Testis (tissue), 3 donors: ENCODE data around the gene SLC38A2. TPM values are rescaled to one million over a fixed set of nuclear protein-coding genes. Genes with fewer than 3 reads are reported as not detected.

ENCODE experiments used
- DNase-seq: peaks from one replicate; pipeline ENCODE4 v3.0.0-alpha.2; 2019
- H3K27ac ChIP-seq, 2 donors: fragments of 200-600 bp; sonication (generic); one replicate each; pipeline ENCODE4 v1.5.1; 2019
- H3K27me3 ChIP-seq: fragments of 200-600 bp; sonication (generic); one replicate; pipeline ENCODE4 v1.5.1; 2019
- H3K36me3 ChIP-seq: fragments of 200-600 bp; sonication (generic); one replicate; pipeline ENCODE4 v1.5.1; 2017; ENCODE audit warnings: low read depth; ENCODE audit errors: missing control alignments
- H3K4me1 ChIP-seq: fragments of 200-600 bp; sonication (generic); one replicate; pipeline ENCODE4 v1.5.1; 2019
- H3K4me3 ChIP-seq, 2 donors: fragments of 200-600 bp; sonication (generic); one replicate each; pipeline ENCODE4 v1.5.1; 2017 to 2019
- H3K9me3 ChIP-seq: fragments of 200-600 bp; sonication (generic); one replicate; pipeline ENCODE4 v1.5.1; 2017
- POLR2A ChIP-seq: fragments of 450-650 bp; IDR thresholded peaks from one replicate; pipeline ENCODE4 v1.6.1; 2017; ENCODE audit warnings: antibody characterized with exemption, mild to moderate bottlenecking, moderate library complexity
- WGBS, 2 donors: methylation state at CpG; one replicate each; pipeline ENCODE4 v1.1.5; 2018; 5-methylcytosine and 5-hydroxymethylcytosine counted together
- intact Hi-C: fragments of 100-400 bp; cut with DNase I; formaldehyde crosslinking; loops from one replicate; pipeline ENCODE4 v1.15.1; 2023; ENCODE audit warnings: low total_unique reads
- polyA plus RNA-seq: library from polyadenylated mRNA; stranded (reverse); fragments of 350-450 nt; fragmentation: Illumina TruSeq; extraction: RNeasy Lipid Tissue Mini Kit (QIAGEN cat#74804); gene quantifications from one replicate; pipeline ENCODE4 v1.2.3, GENCODE V29; 2014; ENCODE audit warnings: low read depth, low replicate concordance; ENCODE audit not compliant: insufficient read depth
- total RNA-seq, 2 donors: library from RNA; depleted of rRNA; stranded (reverse); fragments of >200 nt; gene quantifications; one replicate each; pipeline ENCODE4 v1.2.3, GENCODE V29; 2016
- TF ChIP-seq, protein P1 (sequence below), 3 experiments: fragments of 450-650 bp in 2 of 3; fragments of 200-600 bp in 1 of 3; sonication (generic) in 1 of 3; IDR thresholded peaks; one replicate each; pipeline ENCODE4 v1.5.1; 2016 to 2019; ENCODE audit warnings: antibody characterized with exemption in 3 of 3, mild to moderate bottlenecking in 2 of 3, moderate library complexity in 1 of 3

SLC38A2 gene
- total and polyA plus RNA-seq, 3 donors from 2014 or later, result 56.4 to 220 (median 151) TPM

DNA sequence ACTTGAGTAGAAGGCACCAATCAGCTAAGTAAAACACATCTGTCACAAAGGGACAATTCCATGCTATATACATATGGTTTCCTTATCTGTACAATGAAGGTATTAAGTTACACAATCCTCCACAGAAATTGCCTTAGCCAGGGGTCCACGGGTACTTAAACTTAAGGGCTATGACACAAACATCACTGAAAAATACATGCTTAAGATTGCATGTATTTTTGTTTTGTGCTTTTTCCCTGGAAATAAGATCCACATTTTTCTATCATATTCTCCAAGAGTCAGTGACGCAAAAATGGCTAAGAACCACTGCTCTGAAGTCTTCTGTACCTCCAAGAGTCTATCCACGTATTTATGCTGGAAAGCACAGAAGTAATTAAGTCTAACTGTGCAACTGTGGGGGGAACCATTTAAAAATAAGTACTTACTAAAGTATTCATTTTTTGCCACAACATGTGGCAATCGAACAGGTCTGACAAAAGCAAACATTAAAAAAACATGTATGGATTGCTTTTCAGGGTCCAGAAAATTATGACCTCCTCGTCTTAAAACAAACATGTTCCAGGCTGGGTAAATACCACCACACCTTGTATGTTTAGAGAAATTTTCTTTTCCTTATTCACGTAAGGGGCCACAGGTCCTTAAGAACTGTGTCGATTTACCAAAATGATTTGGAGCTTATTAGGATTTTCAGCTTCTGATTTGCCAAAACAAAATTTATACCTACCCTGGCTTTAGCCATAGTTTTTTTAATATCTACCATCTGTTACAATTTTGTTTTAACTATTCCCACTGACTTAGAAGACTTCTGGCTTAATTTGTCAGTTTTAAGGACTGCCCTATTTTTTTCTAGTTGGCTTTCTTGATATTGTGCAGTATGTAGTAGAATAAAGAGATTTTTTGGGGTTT, 2.8 kb downstream of the SLC38A2 start:
- DNase-seq, result no peak
- peaks cover 45% of the 10 kb centered on the region for H3K4me1 ChIP-seq
- intact Hi-C loops, result loop anchor here (10.0 kb wide), 1 partner anchor 295 kb away; no protein-coding TSS in a partner anchor
- WGBS, 2 donors, result 48 to 54% methylated on average over 7 of the region's 7 CpGs
- H3K27me3 ChIP-seq, result no peaks in the 10 kb centered on the region
- H3K9me3 ChIP-seq, result no peaks in the 10 kb centered on the region
- peak overlapping the region; percentile 88 to 99 for H3K4me3 ChIP-seq
- H3K27ac ChIP-seq, result peak overlapping the region; percentile 35 to 100
- TF ChIP-seq POLR2A, result no peak
- TF ChIP-seq, protein P1, sequence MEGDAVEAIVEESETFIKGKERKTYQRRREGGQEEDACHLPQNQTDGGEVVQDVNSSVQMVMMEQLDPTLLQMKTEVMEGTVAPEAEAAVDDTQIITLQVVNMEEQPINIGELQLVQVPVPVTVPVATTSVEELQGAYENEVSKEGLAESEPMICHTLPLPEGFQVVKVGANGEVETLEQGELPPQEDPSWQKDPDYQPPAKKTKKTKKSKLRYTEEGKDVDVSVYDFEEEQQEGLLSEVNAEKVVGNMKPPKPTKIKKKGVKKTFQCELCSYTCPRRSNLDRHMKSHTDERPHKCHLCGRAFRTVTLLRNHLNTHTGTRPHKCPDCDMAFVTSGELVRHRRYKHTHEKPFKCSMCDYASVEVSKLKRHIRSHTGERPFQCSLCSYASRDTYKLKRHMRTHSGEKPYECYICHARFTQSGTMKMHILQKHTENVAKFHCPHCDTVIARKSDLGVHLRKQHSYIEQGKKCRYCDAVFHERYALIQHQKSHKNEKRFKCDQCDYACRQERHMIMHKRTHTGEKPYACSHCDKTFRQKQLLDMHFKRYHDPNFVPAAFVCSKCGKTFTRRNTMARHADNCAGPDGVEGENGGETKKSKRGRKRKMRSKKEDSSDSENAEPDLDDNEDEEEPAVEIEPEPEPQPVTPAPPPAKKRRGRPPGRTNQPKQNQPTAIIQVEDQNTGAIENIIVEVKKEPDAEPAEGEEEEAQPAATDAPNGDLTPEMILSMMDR (IDR thresholded peaks at IDR 0.05), result no peak
- H3K36me3 ChIP-seq, result no peaks in the 10 kb centered on the region

DNA sequence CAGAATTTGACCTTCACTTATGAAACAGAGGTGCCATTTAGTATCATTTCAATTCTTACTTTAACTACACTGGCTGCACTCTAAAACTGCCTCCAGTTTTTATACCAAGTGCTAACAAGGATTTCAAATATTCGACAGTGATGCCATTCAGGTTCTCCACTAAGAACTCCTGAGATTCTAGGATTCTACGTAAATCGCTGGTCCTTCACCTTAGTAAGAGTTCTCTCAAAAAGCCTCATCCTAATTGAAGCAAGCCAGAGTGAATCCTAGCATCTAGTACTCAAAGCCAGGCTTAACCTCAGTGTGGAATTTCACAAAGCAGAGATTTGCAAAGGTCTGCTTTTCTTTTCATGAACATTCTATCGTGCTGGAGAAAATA, 3.5 kb downstream of the SLC38A2 start:
- Histone ChIP-seq H3K36me3 (no peaks in the 10 kb centered on the region), H3K4me1 (peaks cover 45% of the 10 kb centered on the region), H3K9me3 (no peaks in the 10 kb centered on the region), H3K4me3 (peak overlapping the region; percentile 7 to 88), H3K27ac (peak overlapping the region; percentile 35 to 42), H3K27me3 (no peaks in the 10 kb centered on the region)
- DNase-seq, result no peak
- 63 to 70% methylated on average over 4 of the region's 4 CpGs for WGBS, 2 donors
- intact Hi-C loops, result no loop called here
- no peak for TF ChIP-seq POLR2A
- TF ChIP-seq, protein P1 (IDR thresholded peaks at IDR 0.05), result no peak

DNA sequence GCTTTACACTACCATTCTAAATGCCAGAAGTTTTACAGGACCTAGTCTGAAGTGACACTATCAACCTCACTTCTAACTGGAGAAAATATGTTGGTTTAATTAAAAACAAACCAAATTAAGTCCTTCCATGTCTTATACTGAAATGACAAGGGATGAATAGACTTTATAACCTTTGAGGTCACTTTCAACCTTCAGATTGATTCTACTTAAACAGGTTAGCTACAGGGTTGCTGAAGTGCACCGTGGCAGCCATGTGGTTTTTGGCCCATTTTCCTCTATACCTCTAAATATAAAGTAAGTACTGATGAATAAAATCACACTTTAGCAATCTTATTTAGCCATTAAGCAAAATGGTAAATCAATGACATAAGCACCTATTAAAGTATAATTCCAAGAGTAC, 3.9 kb downstream of the SLC38A2 start:
- peaks cover 41% of the 10 kb centered on the region for H3K4me1 ChIP-seq
- peak overlapping the region; percentile 35 to 42 for H3K27ac ChIP-seq
- H3K27me3 ChIP-seq, result no peaks in the 10 kb centered on the region
- no peak for TF ChIP-seq POLR2A
- TF ChIP-seq, protein P1 (IDR thresholded peaks at IDR 0.05), result no peak
- H3K4me3 ChIP-seq, result peak overlapping the region; percentile 7 to 88
- 78 to 89% methylated on average over 1 of the region's 1 CpG for WGBS, 2 donors
- intact Hi-C loops, result no loop called here
- no peaks in the 10 kb centered on the region for H3K9me3 ChIP-seq
- no peaks in the 10 kb centered on the region for H3K36me3 ChIP-seq
- DNase-seq, result no peak

DNA sequence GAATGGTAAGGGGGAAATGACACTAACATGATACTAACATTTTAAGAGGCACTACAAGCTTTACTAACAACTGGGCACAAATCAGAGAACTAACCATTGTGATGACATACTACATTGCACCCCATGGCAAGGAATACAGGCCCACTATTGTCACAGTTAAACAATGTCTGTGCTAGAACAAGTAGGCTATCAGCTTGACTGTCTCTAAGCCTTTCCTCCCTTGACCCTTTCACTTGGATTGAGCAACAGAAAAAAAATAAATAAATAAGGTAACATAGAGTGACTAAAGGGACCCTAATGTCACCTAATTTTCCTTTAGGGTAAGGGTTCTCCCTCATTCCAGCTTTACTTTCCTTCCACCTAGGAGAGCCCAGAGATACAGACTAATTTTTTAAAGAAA, 4.4 kb downstream of the SLC38A2 start:
- H3K27me3 ChIP-seq, result no peaks in the 10 kb centered on the region
- H3K4me1 ChIP-seq, result peaks cover 38% of the 10 kb centered on the region
- intact Hi-C loops, result no loop called here
- no peaks in the 10 kb centered on the region for H3K36me3 ChIP-seq
- TF ChIP-seq POLR2A, result no peak
- TF ChIP-seq, protein P1 (IDR thresholded peaks at IDR 0.05), result no peak
- no peaks in the 10 kb centered on the region for H3K9me3 ChIP-seq
- peak overlapping the region; percentile 35 to 42 for H3K27ac ChIP-seq
- no peak for DNase-seq
- H3K4me3 ChIP-seq, result peak overlapping the region in 1 of 2 donors; percentile 88
